ENCODE measurements around the gene EHBP1L1. TPM values are rescaled to one million over a fixed set of nuclear protein-coding genes. Genes with fewer than 3 reads are reported as not detected.

Gene EHBP1L1
- polyA plus RNA-seq, 1 donor (not counting 4 experiments of a cell fraction or from before 2014, with no cell fraction given), result 10.4 TPM

GRCh38 chr11:65641297-65642013, 65.6 kb downstream of the EHBP1L1 start:
- no peak overlapping the region for H3K4me2 ChIP-seq (ENCODE audit: control insufficient read depth, extremely low read depth, insufficient read depth, low read depth, low read length)
- H2AFZ ChIP-seq (ENCODE audit: control insufficient read depth, low read length), result no peak overlapping the region
- H3K4me3 ChIP-seq (ENCODE audit: control insufficient read depth in 2 of 3, extremely low read depth in 1 of 3, insufficient read depth in 2 of 3, low read depth in 1 of 3, low read length in 3 of 3), result no peak overlapping the region
- dilution Hi-C loops (cut with MboI; ENCODE audit: extremely low pct_ligation_motif_present, low sequenced_read_pairs), result no loop called here
- no peak overlapping the region for H3K27ac ChIP-seq (ENCODE audit: control insufficient read depth, insufficient read depth, low read length)
- FAIRE-seq (no peak), DNase-seq (ENCODE audit: low read depth, low spot score) (no peak)
- peaks cover 13% of the 10 kb centered on the region for H3K4me1 ChIP-seq (ENCODE audit: control insufficient read depth, extremely low read depth, insufficient read depth, low read length)
- H4K20me1 ChIP-seq (ENCODE audit: control insufficient read depth, extremely low read depth, insufficient read depth, low read length), result peaks cover 10% of the 10 kb centered on the region
- TF ChIP-seq, protein P1, sequence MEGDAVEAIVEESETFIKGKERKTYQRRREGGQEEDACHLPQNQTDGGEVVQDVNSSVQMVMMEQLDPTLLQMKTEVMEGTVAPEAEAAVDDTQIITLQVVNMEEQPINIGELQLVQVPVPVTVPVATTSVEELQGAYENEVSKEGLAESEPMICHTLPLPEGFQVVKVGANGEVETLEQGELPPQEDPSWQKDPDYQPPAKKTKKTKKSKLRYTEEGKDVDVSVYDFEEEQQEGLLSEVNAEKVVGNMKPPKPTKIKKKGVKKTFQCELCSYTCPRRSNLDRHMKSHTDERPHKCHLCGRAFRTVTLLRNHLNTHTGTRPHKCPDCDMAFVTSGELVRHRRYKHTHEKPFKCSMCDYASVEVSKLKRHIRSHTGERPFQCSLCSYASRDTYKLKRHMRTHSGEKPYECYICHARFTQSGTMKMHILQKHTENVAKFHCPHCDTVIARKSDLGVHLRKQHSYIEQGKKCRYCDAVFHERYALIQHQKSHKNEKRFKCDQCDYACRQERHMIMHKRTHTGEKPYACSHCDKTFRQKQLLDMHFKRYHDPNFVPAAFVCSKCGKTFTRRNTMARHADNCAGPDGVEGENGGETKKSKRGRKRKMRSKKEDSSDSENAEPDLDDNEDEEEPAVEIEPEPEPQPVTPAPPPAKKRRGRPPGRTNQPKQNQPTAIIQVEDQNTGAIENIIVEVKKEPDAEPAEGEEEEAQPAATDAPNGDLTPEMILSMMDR (optimal IDR thresholded peaks at IDR 0.05 in 1 of 3, IDR thresholded peaks at IDR 0.05 in 1 of 3, conservative IDR thresholded peaks at IDR 0.05 in 1 of 3; ENCODE audit: extremely low read depth in 1 of 3, insufficient read depth in 2 of 3, low read length in 3 of 3), result no peak
- no peak for TF ChIP-seq EZH2 (IDR thresholded peaks at IDR 0.05; ENCODE audit: low read length)
- H3K36me3 ChIP-seq (ENCODE audit: control insufficient read depth in 2 of 2, extremely low read depth in 1 of 2, insufficient read depth in 2 of 2, low read length in 2 of 2), result peaks cover 2 to 5% of the 10 kb centered on the region in 2 experiments
- no peaks in the 10 kb centered on the region for H3K27me3 ChIP-seq (ENCODE audit: control insufficient read depth, extremely low read depth, insufficient read depth, low read length)
- no peaks in the 10 kb centered on the region for H3K79me2 ChIP-seq (ENCODE audit: control insufficient read depth, insufficient read depth, low read length)
- H3K9me3 ChIP-seq (ENCODE audit: control insufficient read depth, low read depth, low read length), result no peaks in the 10 kb centered on the region
- H3K9me1 ChIP-seq (ENCODE audit: control insufficient read depth, extremely low read depth, insufficient read depth, low read length), result peaks cover 2% of the 10 kb centered on the region
- H3K9ac ChIP-seq (ENCODE audit: control insufficient read depth, extremely low read depth, insufficient read depth, low read length), result no peak overlapping the region

Small RNA genes lying within 50 kb of the gene (small RNA-seq; reads per million reads assigned to genes)
- gene AP001362.1 (ENCODE audit: insufficient read length in 3 of 3, low read depth in 3 of 3, low replicate concordance in 1 of 3) (0 reads per million in 3 experiments), gene MIR4690 (ENCODE audit: insufficient read length in 3 of 3, low read depth in 3 of 3, low replicate concordance in 1 of 3) (0 to 0.33 (median 0) reads per million in 3 experiments)

Other genes with a start within 250 kb of the EHBP1L1 start
- 14.5 to 43.9 TPM (median 16.8 TPM) in 3 replicates for gene DPF2, start 242.2 kb upstream of the EHBP1L1 start, polyA plus RNA-seq
- gene TIGD3, start 221.3 kb upstream of the EHBP1L1 start, polyA plus RNA-seq, result 0.04 to 0.05 TPM in 2 of 3 replicates, not detected in the other
- 0.20 to 0.46 TPM (median 0.25 TPM) in 3 replicates for gene SLC25A45, start 193.4 kb upstream of the EHBP1L1 start, polyA plus RNA-seq
- gene FRMD8, start 189.4 kb upstream of the EHBP1L1 start, polyA plus RNA-seq, result 24.1 to 47.3 TPM (median 25.0 TPM) in 3 replicates
- gene NEAT1, start 153.3 kb upstream of the EHBP1L1 start, polyA plus RNA-seq, result 66.5 to 270 TPM (median 171 TPM) in 3 replicates
- gene MALAT1, start 77.0 kb upstream of the EHBP1L1 start, polyA plus RNA-seq, result 337 to 1,845 TPM (median 1,768 TPM) in 3 replicates
- 31.3 to 51.2 TPM (median 44.1 TPM) in 3 replicates for gene SCYL1, start 51.0 kb upstream of the EHBP1L1 start, polyA plus RNA-seq
- gene LTBP3, start 17.7 kb upstream of the EHBP1L1 start, polyA plus RNA-seq, result 9.1 to 23.0 TPM (median 11.0 TPM) in 3 replicates
- gene ZNRD2, start 5.6 kb upstream of the EHBP1L1 start, polyA plus RNA-seq, result 33.6 to 48.5 TPM (median 47.5 TPM) in 3 replicates
- 11.5 to 37.6 TPM (median 13.5 TPM) in 3 replicates for gene FAM89B, start 3.5 kb upstream of the EHBP1L1 start, polyA plus RNA-seq
- gene KCNK7, start 19.7 kb downstream of the EHBP1L1 start, polyA plus RNA-seq, result 0.14 to 1.5 TPM (median 0.46 TPM) in 3 replicates
- 13.6 to 18.8 TPM (median 17.5 TPM) in 3 replicates for gene MAP3K11, start 38.2 kb downstream of the EHBP1L1 start, polyA plus RNA-seq
- 6.1 to 16.5 TPM (median 10.5 TPM) in 3 replicates for gene PCNX3, start 39.7 kb downstream of the EHBP1L1 start, polyA plus RNA-seq
- gene SIPA1, start 62.0 kb downstream of the EHBP1L1 start, polyA plus RNA-seq, result 4.5 to 7.2 TPM (median 7.1 TPM) in 3 replicates
- 20.4 to 49.4 TPM (median 23.5 TPM) in 3 replicates for gene RELA, start 86.9 kb downstream of the EHBP1L1 start, polyA plus RNA-seq
- gene KAT5, start 136.2 kb downstream of the EHBP1L1 start, polyA plus RNA-seq, result 26.8 to 32.1 TPM (median 30.3 TPM) in 3 replicates
- gene RNASEH2C, start 144.7 kb downstream of the EHBP1L1 start, polyA plus RNA-seq, result 16.0 to 20.6 TPM (median 18.5 TPM) in 3 replicates
- 3.1 to 6.8 TPM (median 3.1 TPM) in 3 replicates for gene AP5B1, start 204.9 kb downstream of the EHBP1L1 start, polyA plus RNA-seq
- 2.1 to 23.2 TPM (median 7.5 TPM) in 3 replicates for gene OVOL1, start 211.0 kb downstream of the EHBP1L1 start, polyA plus RNA-seq